GM12892 (cell line): ENCODE measurements around the gene TNS3.

Experiments used
- POLR2A ChIP-seq: IDR thresholded peaks from 2 replicates; pipeline ENCODE4 v1.6.1; 2011; ENCODE audit warnings: low read depth, low read length, control low read depth
- TAF1 ChIP-seq: IDR thresholded peaks from 2 replicates; pipeline ENCODE4 v1.6.1; 2011; ENCODE audit warnings: low read depth, mild to moderate bottlenecking, control low read depth, low read length, borderline replicate concordance

GRCh38 chr7:47322731-47323130 lies 259.2 kb downstream of the TNS3 start:
- TF ChIP-seq TAF1 (no peak), POLR2A (no peak)
